ENCODE data around the gene ZNF76.

- no peak for TF ChIP-seq CTCF (IDR thresholded peaks at IDR 0.05)
- TF ChIP-seq POLR2A (IDR thresholded peaks at IDR 0.05): no peak
Measured at GRCh38 chr6:35343835-35344550, 84.5 kb downstream of the ZNF76 start.
